K562 (cell line): ENCODE measurements around the gene INTS1. TPM values are rescaled to one million over a fixed set of nuclear protein-coding genes. Genes with fewer than 3 reads are reported as not detected.

ENCODE experiments used
- BHLHE40 ChIP-seq: IDR thresholded peaks from 2 replicates; pipeline ENCODE4 v1.6.1; 2011; ENCODE audit warnings: low read length, improper control_type of control experiment
- CBFA2T3 ChIP-seq: fragments of 450-650 bp; IDR thresholded peaks from 2 replicates; pipeline ENCODE4 v1.6.1; 2017
- CCNT2 ChIP-seq: IDR thresholded peaks from 2 replicates; pipeline ENCODE4 v1.6.1; 2011; ENCODE audit warnings: borderline replicate concordance, low read depth, mild to moderate bottlenecking, moderate library complexity, mixed read lengths, low read length; ENCODE audit not compliant: insufficient read length; ENCODE audit errors: extremely low read depth
- CEBPB ChIP-seq: fragments of 450-650 bp; IDR thresholded peaks from 2 replicates; pipeline ENCODE4 v1.6.1; 2016; ENCODE audit warnings: missing genetic modification characterization, missing compliant biosample characterization
- CHD4 ChIP-seq: fragments of 200-600 bp; sonication (generic); IDR thresholded peaks from 3 replicates; pipeline ENCODE4 v1.6.1; 2012; ENCODE audit warnings: low read depth, mild to moderate bottlenecking, mixed read lengths, low read length, inconsistent platforms; ENCODE audit not compliant: insufficient read depth, insufficient replicate concordance, poor library complexity, severe bottlenecking
- CTBP1 ChIP-seq: fragments of 450-650 bp; IDR thresholded peaks from 2 replicates; pipeline ENCODE4 v1.6.1; 2016; ENCODE audit warnings: borderline replicate concordance
- CXXC5 ChIP-seq: fragments of 250-450 bp; sonication (Bioruptor Pico); IDR thresholded peaks from 2 replicates; pipeline ENCODE4 v1.8.0; 2022; ENCODE audit warnings: inconsistent platforms, mild to moderate bottlenecking, moderate library complexity
- EGR1 ChIP-seq: fragments of 450-650 bp; conservative IDR thresholded peaks from 2 replicates; pipeline ENCODE4 v1.6.1; 2017; ENCODE audit warnings: mild to moderate bottlenecking
- ETS2 ChIP-seq: IDR thresholded peaks from 2 replicates; pipeline ENCODE4 v1.6.1; 2016; ENCODE audit warnings: borderline replicate concordance, missing genetic modification characterization, mild to moderate bottlenecking, moderate library complexity, missing compliant biosample characterization; ENCODE audit not compliant: poor library complexity, severe bottlenecking
- FOXJ2 ChIP-seq: fragments of 200-800 bp; sonication (Bioruptor generic); IDR thresholded peaks from 2 replicates; pipeline ENCODE4 v1.6.1; 2016; ENCODE audit warnings: missing genetic modification characterization, missing compliant biosample characterization
- HDAC2 ChIP-seq: fragments of 450-650 bp; IDR thresholded peaks from 2 replicates; pipeline ENCODE4 v1.6.1; 2016; ENCODE audit warnings: mild to moderate bottlenecking
- HNRNPUL1 ChIP-seq: fragments of 200-400 bp; formaldehyde crosslinking; IDR thresholded peaks from 2 replicates; pipeline ENCODE4 v1.6.1; 2017; ENCODE audit warnings: low read length
- NFIC ChIP-seq: fragments of 450-650 bp; IDR thresholded peaks from 2 replicates; pipeline ENCODE4 v1.6.1; 2017; ENCODE audit warnings: mild to moderate bottlenecking, inconsistent platforms
- PTBP1 ChIP-seq: fragments of 200-400 bp; formaldehyde crosslinking; IDR thresholded peaks from 2 replicates; pipeline ENCODE4 v1.6.1; 2017; ENCODE audit warnings: low read depth, low read length
- RB1 ChIP-seq: fragments of 450-650 bp; IDR thresholded peaks from 2 replicates; pipeline ENCODE4 v1.6.1; 2017; ENCODE audit warnings: low read depth, mild to moderate bottlenecking
- ZC3H8 ChIP-seq: fragments of 450-650 bp; IDR thresholded peaks from 2 replicates; pipeline ENCODE4 v1.6.1; 2017
- ZKSCAN3 ChIP-seq: fragments of 250-450 bp; sonication (Bioruptor Pico); IDR thresholded peaks from 2 replicates; pipeline ENCODE4 v1.4.0; 2020
- ZNF184 ChIP-seq: sonication (generic); formaldehyde crosslinking; IDR thresholded peaks from 2 replicates; pipeline ENCODE4 v1.5.0; 2020; ENCODE audit warnings: missing genetic modification reagents
- ZNF263 ChIP-seq: sonication (generic); formaldehyde crosslinking; IDR thresholded peaks from 2 replicates; pipeline ENCODE4 v1.8.0; 2022; ENCODE audit warnings: mild to moderate bottlenecking, missing genetic modification reagents, borderline replicate concordance
- polyA plus RNA-seq, 8 experiments: library from polyadenylated mRNA; depleted of rRNA in 4 of 8; stranded (reverse) in 5 of 8; unstranded in 3 of 8; fragments of >200 nt; fragmentation: Nextera tagmentation in 2 of 8; fragmentation: Illumina TruSeq in 1 of 8; extraction: Ambion mirVana in 2 of 8; extraction: Trizol in 1 of 8; gene quantifications; 2 replicates each; pipeline versions ENCODE4 v1.2.1 to v1.2.3, GENCODE V29; 2011 to 2014; ENCODE audit warnings: inconsistent platforms in 1 of 8, missing spikeins in 1 of 8
- total RNA-seq, 7 experiments: library from RNA; depleted of rRNA in 6 of 7; stranded (reverse); fragments of >200 nt in 6 of 7; fragmentation: Illumina TruSeq in 2 of 7; extraction: Trizol in 2 of 7; gene quantifications; 2 replicates each; pipeline versions ENCODE4 v1.2.1 to v1.2.3, GENCODE V29; 2011 to 2021; ENCODE audit warnings: low replicate concordance in 1 of 7
- TF ChIP-seq, protein P1 (sequence below): fragments of 450-650 bp; IDR thresholded peaks from 2 replicates; pipeline ENCODE4 v1.6.1; 2018; ENCODE audit warnings: mild to moderate bottlenecking, low read depth; ENCODE audit not compliant: partially characterized antibody
- TF ChIP-seq, protein P2 (sequence below): fragments of 450-650 bp; IDR thresholded peaks from 2 replicates; pipeline ENCODE4 v1.6.1; 2016; ENCODE audit warnings: mild to moderate bottlenecking
- TF ChIP-seq, protein P3 (sequence below), 2 experiments: fragments of 150-350 bp in 1 of 2; IDR thresholded peaks; 2 replicates each; pipeline ENCODE4 v1.6.1; 2012 to 2016; ENCODE audit warnings: low read depth in 2 of 2, low read length in 2 of 2, mild to moderate bottlenecking in 1 of 2, moderate library complexity in 1 of 2

Gene INTS1
- total and polyA plus RNA-seq, 9 of the 15 experiments (the other 6 are each of a cell fraction or from before 2014, with no cell fraction given) = 0.34 to 119 (median 18.5) TPM

DNA sequence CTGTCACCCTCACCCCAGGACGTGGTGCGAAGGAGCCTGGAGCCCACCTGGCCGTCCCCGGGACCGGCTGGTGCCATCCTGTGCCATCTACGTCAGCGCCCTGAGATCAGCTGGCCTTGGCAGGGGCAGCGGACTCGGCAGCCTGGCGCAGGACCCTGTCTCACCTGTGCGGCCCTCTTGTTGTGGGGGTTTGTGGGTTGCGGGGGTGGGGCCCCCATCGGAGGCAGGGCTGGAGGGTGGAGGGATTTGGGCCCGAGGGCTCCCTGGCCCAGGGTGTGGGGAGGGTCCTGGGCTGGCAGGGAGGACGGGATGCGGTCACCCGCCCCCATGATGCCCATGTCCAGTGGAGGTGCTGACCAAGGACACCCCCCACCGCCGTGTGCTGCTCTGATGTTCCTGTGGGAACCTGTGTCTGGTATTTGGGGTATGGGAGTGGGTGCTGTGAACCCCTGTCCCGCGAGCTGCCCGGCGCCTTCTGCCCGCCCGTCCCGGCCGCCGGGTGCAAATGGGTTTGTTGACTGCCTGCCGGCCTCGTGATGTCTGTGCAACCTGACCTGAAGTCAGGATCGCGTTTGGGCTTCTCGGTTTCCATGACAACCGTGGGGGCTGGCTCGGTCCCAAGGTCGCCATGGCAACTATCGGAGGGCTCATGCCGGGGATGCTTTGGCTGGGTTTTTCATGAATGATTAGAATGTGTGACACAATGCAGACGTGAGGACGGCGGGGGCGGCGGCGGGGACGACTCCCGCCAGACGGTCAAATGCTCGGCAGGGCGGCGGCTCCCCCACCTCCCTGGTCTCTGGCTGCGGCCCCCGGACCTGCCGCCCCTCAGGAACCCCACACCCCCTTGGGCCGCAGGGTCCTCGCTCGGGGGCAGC is 33.6 kb upstream of the INTS1 start (continued):
- TF ChIP-seq CEBPB (tag) = peak; percentile 59; the same call in 1 of the 2 replicates
- peak; percentile 92 for TF ChIP-seq HDAC2
- TF ChIP-seq PTBP1 = no peak
- TF ChIP-seq CHD4 = no peak
- peak; percentile 87 for TF ChIP-seq CBFA2T3
- TF ChIP-seq FOXJ2 (tag) = peak; percentile 97
- peak; percentile 98 for TF ChIP-seq EGR1
- TF ChIP-seq, protein P1, sequence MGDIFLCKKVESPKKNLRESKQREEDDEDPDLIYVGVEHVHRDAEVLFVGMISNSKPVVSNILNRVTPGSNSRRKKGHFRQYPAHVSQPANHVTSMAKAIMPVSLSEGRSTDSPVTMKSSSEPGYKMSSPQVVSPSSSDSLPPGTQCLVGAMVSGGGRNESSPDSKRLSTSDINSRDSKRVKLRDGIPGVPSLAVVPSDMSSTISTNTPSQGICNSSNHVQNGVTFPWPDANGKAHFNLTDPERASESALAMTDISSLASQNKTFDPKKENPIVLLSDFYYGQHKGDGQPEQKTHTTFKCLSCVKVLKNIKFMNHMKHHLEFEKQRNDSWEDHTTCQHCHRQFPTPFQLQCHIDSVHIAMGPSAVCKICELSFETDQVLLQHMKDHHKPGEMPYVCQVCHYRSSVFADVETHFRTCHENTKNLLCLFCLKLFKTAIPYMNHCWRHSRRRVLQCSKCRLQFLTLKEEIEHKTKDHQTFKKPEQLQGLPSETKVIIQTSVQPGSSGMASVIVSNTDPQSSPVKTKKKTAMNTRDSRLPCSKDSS = no peak
- peak; percentile 99 for TF ChIP-seq CTBP1
- no peak for TF ChIP-seq HNRNPUL1
- TF ChIP-seq ZNF184 (CRISPR knock-in tag) = no peak
- TF ChIP-seq ZC3H8 = no peak
- TF ChIP-seq RB1 = no peak
- TF ChIP-seq NFIC = peak; percentile 99
- TF ChIP-seq CXXC5 (CRISPR knock-in tag) = peak; percentile 76
- TF ChIP-seq, protein P2, sequence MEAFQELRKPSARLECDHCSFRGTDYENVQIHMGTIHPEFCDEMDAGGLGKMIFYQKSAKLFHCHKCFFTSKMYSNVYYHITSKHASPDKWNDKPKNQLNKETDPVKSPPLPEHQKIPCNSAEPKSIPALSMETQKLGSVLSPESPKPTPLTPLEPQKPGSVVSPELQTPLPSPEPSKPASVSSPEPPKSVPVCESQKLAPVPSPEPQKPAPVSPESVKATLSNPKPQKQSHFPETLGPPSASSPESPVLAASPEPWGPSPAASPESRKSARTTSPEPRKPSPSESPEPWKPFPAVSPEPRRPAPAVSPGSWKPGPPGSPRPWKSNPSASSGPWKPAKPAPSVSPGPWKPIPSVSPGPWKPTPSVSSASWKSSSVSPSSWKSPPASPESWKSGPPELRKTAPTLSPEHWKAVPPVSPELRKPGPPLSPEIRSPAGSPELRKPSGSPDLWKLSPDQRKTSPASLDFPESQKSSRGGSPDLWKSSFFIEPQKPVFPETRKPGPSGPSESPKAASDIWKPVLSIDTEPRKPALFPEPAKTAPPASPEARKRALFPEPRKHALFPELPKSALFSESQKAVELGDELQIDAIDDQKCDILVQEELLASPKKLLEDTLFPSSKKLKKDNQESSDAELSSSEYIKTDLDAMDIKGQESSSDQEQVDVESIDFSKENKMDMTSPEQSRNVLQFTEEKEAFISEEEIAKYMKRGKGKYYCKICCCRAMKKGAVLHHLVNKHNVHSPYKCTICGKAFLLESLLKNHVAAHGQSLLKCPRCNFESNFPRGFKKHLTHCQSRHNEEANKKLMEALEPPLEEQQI = no peak
- peak; percentile 32 for TF ChIP-seq ZNF263 (CRISPR knock-in tag)
- TF ChIP-seq CCNT2 = peak; percentile 84
- no peak for TF ChIP-seq ZKSCAN3 (CRISPR knock-in tag)
- TF ChIP-seq, protein P3, sequence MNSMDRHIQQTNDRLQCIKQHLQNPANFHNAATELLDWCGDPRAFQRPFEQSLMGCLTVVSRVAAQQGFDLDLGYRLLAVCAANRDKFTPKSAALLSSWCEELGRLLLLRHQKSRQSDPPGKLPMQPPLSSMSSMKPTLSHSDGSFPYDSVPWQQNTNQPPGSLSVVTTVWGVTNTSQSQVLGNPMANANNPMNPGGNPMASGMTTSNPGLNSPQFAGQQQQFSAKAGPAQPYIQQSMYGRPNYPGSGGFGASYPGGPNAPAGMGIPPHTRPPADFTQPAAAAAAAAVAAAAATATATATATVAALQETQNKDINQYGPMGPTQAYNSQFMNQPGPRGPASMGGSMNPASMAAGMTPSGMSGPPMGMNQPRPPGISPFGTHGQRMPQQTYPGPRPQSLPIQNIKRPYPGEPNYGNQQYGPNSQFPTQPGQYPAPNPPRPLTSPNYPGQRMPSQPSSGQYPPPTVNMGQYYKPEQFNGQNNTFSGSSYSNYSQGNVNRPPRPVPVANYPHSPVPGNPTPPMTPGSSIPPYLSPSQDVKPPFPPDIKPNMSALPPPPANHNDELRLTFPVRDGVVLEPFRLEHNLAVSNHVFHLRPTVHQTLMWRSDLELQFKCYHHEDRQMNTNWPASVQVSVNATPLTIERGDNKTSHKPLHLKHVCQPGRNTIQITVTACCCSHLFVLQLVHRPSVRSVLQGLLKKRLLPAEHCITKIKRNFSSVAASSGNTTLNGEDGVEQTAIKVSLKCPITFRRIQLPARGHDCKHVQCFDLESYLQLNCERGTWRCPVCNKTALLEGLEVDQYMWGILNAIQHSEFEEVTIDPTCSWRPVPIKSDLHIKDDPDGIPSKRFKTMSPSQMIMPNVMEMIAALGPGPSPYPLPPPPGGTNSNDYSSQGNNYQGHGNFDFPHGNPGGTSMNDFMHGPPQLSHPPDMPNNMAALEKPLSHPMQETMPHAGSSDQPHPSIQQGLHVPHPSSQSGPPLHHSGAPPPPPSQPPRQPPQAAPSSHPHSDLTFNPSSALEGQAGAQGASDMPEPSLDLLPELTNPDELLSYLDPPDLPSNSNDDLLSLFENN (IDR thresholded peaks at IDR 0.05; ENCODE audit: low read depth in 2 of 2, low read length in 2 of 2) = no peak; a peak in 1 of 4 replicates
- TF ChIP-seq ETS2 = no peak
- peak; percentile 91 for TF ChIP-seq BHLHE40
